GM21576 (cell line): ENCODE results near the gene TXNL4A.
A peak's percentile ranks its signal among the peaks of the same experiment; 100 is the strongest.
"Not testable (repeated sequence)": the region's sequence is repeated elsewhere in the genome, so short reads cannot be mapped to it uniquely, and the experiment has no call there.

Experiments
- ATAC-seq: cut with Tn5 transposase; IDR thresholded peaks from one replicate; pipeline ENCODE4 v1.9.1; 2021; ENCODE audit warnings: mild to moderate bottlenecking, moderate library complexity; ENCODE audit not compliant: unreplicated experiment

The TXNL4A gene

GRCh38 chr18:79964330-79965118, 23.8 kb downstream of the TXNL4A start, which contains the start of gene HSBP1L1:
Gene HSBP1L1 (plus strand): TSS chr18:79964643. CDS start chr18:79964736, 93 bp downstream.
- peak; percentile 63 for ATAC-seq

- ATAC-seq: no peak
Measured at GRCh38 chr18:79963658-79964329, 24.6 kb downstream of the TXNL4A start.

GRCh38 chr18:79962835-79963657, 25.3 kb downstream of the TXNL4A start:
- peak; percentile 61 for ATAC-seq

GRCh38 chr18:79962311-79962710, 26.1 kb downstream of the TXNL4A start:
- no peak for ATAC-seq

- ATAC-seq: no peak
Measured at GRCh38 chr18:79961527-79962291, 26.7 kb downstream of the TXNL4A start.

GRCh38 chr18:79960921-79961526, 27.3 kb downstream of the TXNL4A start:
- no peak for ATAC-seq

GRCh38 chr18:79960161-79960801, 28.1 kb downstream of the TXNL4A start:
- not testable (repeated sequence) for ATAC-seq

GRCh38 chr18:79958981-79959380, 29.4 kb downstream of the TXNL4A start:
- no peak for ATAC-seq

GRCh38 chr18:79956276-79956675, 32.1 kb downstream of the TXNL4A start:
- no peak for ATAC-seq

GRCh38 chr18:79955302-79956075, 32.9 kb downstream of the TXNL4A start:
- no peak for ATAC-seq

GRCh38 chr18:79954791-79955190, 33.6 kb downstream of the TXNL4A start:
- ATAC-seq: no peak

GRCh38 chr18:79953971-79954651, 34.3 kb downstream of the TXNL4A start:
- no peak for ATAC-seq

GRCh38 chr18:79952996-79953559, 35.3 kb downstream of the TXNL4A start:
- ATAC-seq: no peak

GRCh38 chr18:79952456-79952995, 35.8 kb downstream of the TXNL4A start:
- no peak for ATAC-seq

- ATAC-seq: peak; percentile 63
Measured at GRCh38 chr18:79951545-79952455, 36.6 kb downstream of the TXNL4A start, which contains the start of gene SLC66A2. Gene SLC66A2 (minus strand): TSS chr18:79951653. CDS start chr18:79950926, 727 bp downstream.

- peak; percentile 20 for ATAC-seq
Measured at GRCh38 chr18:79950515-79951341, 37.6 kb downstream of the TXNL4A start.
